ENCODE measurements around the gene LRMDA.

Gene LRMDA

GRCh38 chr10:76209135-76209534 is 777.7 kb downstream of the LRMDA start:
- DNase-seq (ENCODE audit: low read depth): peak; percentile 46

GRCh38 chr10:76210211-76210610 is 778.8 kb downstream of the LRMDA start:
- DNase-seq (ENCODE audit: low read depth): no peak

- DNase-seq (ENCODE audit: low read depth): peak; percentile 35
Measured at GRCh38 chr10:76211691-76212090, 780.3 kb downstream of the LRMDA start.

- no peak for DNase-seq (ENCODE audit: low read depth)
Measured at GRCh38 chr10:76213876-76214275, 782.5 kb downstream of the LRMDA start.

- DNase-seq (ENCODE audit: low read depth): no peak
Measured at GRCh38 chr10:76218035-76218434, 786.6 kb downstream of the LRMDA start.

- DNase-seq (ENCODE audit: low read depth): no peak
Measured at GRCh38 chr10:76229341-76229740, 797.9 kb downstream of the LRMDA start.

GRCh38 chr10:76230921-76231285 is 799.5 kb downstream of the LRMDA start:
- DNase-seq (ENCODE audit: low read depth): no peak

GRCh38 chr10:76231286-76231934 is 800.0 kb downstream of the LRMDA start:
- DNase-seq (ENCODE audit: low read depth): no peak

GRCh38 chr10:76234499-76235226 is 803.2 kb downstream of the LRMDA start:
- no peak for DNase-seq (ENCODE audit: low read depth)

GRCh38 chr10:76236356-76236755 is 804.9 kb downstream of the LRMDA start:
- no peak for DNase-seq (ENCODE audit: low read depth)

- DNase-seq (ENCODE audit: low read depth): no peak
Measured at GRCh38 chr10:76242956-76243355, 811.5 kb downstream of the LRMDA start.

- DNase-seq (ENCODE audit: low read depth): no peak
Measured at GRCh38 chr10:76244061-76244686, 812.8 kb downstream of the LRMDA start.

- no peak for DNase-seq (ENCODE audit: low read depth)
Measured at GRCh38 chr10:76245951-76246495, 814.6 kb downstream of the LRMDA start.

- DNase-seq (ENCODE audit: low read depth): no peak
Measured at GRCh38 chr10:76248649-76249200, 817.3 kb downstream of the LRMDA start.

- peak; percentile 93 for DNase-seq (ENCODE audit: low read depth)
Measured at GRCh38 chr10:76251841-76252671, 820.6 kb downstream of the LRMDA start.

GRCh38 chr10:76252733-76253132 is 821.3 kb downstream of the LRMDA start:
- no peak for DNase-seq (ENCODE audit: low read depth)

- peak; percentile 59 for DNase-seq (ENCODE audit: low read depth)
Measured at GRCh38 chr10:76255241-76255640, 823.8 kb downstream of the LRMDA start.

GRCh38 chr10:76257816-76258215 is 826.4 kb downstream of the LRMDA start:
- DNase-seq (ENCODE audit: low read depth): no peak

- no peak for DNase-seq (ENCODE audit: low read depth)
Measured at GRCh38 chr10:76265441-76266113, 834.2 kb downstream of the LRMDA start.

GRCh38 chr10:76268530-76268929 is 837.1 kb downstream of the LRMDA start:
- no peak for DNase-seq (ENCODE audit: low read depth)

- no peak for DNase-seq (ENCODE audit: low read depth)
Measured at GRCh38 chr10:76268954-76269353, 837.5 kb downstream of the LRMDA start.
